Measurements from ENCODE around the gene PIK3CD. TPM values are rescaled to one million over a fixed set of nuclear protein-coding genes. Genes with fewer than 3 reads are reported as not detected.
A peak's percentile ranks its signal among the peaks of the same experiment; 100 is the strongest.

PIK3CD gene
- total RNA-seq, 1 donor from 2014 or later, result 5.0 TPM

GRCh38 chr1:9724706-9725476, 73.4 kb downstream of the PIK3CD start:
- H3K36me3 ChIP-seq (ENCODE audit: control insufficient read depth, insufficient read depth, low read length), result peaks cover 22% of the 10 kb centered on the region
- H3K27me3 ChIP-seq (ENCODE audit: control insufficient read depth, insufficient read depth, low read length), result no peaks in the 10 kb centered on the region
- peak; percentile 90 for TF ChIP-seq CTCF (IDR thresholded peaks at IDR 0.05; ENCODE audit: insufficient read depth, low read length, severe bottlenecking)
- FAIRE-seq, result no peak
- no peak overlapping the region for H3K4me3 ChIP-seq (ENCODE audit: low read depth, low read length)
- DNase-seq (ENCODE audit: low read depth), result peak; percentile 40

- no peak for FAIRE-seq
- TF ChIP-seq CTCF (IDR thresholded peaks at IDR 0.05; ENCODE audit: insufficient read depth, low read length, severe bottlenecking), result no peak
- Histone ChIP-seq H3K4me3 (ENCODE audit: low read depth, low read length) (no peak overlapping the region), H3K27me3 (ENCODE audit: control insufficient read depth, insufficient read depth, low read length) (no peaks in the 10 kb centered on the region), H3K36me3 (ENCODE audit: control insufficient read depth, insufficient read depth, low read length) (peaks cover 32% of the 10 kb centered on the region)
- no peak for DNase-seq (ENCODE audit: low read depth)
Observed at GRCh38 chr1:9726406-9726805, 74.9 kb downstream of the PIK3CD start.

- TF ChIP-seq CTCF (IDR thresholded peaks at IDR 0.05; ENCODE audit: insufficient read depth, low read length, severe bottlenecking), result no peak
- no peak for FAIRE-seq
- no peak overlapping the region for H3K4me3 ChIP-seq (ENCODE audit: low read depth, low read length)
- DNase-seq (ENCODE audit: low read depth), result no peak
- peaks cover 32% of the 10 kb centered on the region for H3K36me3 ChIP-seq (ENCODE audit: control insufficient read depth, insufficient read depth, low read length)
- no peaks in the 10 kb centered on the region for H3K27me3 ChIP-seq (ENCODE audit: control insufficient read depth, insufficient read depth, low read length)
Observed at GRCh38 chr1:9726905-9727595, 75.5 kb downstream of the PIK3CD start.

- H3K36me3 ChIP-seq (ENCODE audit: control insufficient read depth, insufficient read depth, low read length), result peaks cover 30% of the 10 kb centered on the region
- no peak overlapping the region for H3K4me3 ChIP-seq (ENCODE audit: low read depth, low read length)
- no peaks in the 10 kb centered on the region for H3K27me3 ChIP-seq (ENCODE audit: control insufficient read depth, insufficient read depth, low read length)
- TF ChIP-seq CTCF (IDR thresholded peaks at IDR 0.05; ENCODE audit: insufficient read depth, low read length, severe bottlenecking), result no peak
- FAIRE-seq (no peak), DNase-seq (ENCODE audit: low read depth) (no peak)
Observed at GRCh38 chr1:9728451-9729295, 77.1 kb downstream of the PIK3CD start.

- peaks cover 33% of the 10 kb centered on the region for H3K36me3 ChIP-seq (ENCODE audit: control insufficient read depth, insufficient read depth, low read length)
- no peak overlapping the region for H3K4me3 ChIP-seq (ENCODE audit: low read depth, low read length)
- TF ChIP-seq CTCF (IDR thresholded peaks at IDR 0.05; ENCODE audit: insufficient read depth, low read length, severe bottlenecking), result no peak
- DNase-seq (ENCODE audit: low read depth) (no peak), FAIRE-seq (no peak)
- no peaks in the 10 kb centered on the region for H3K27me3 ChIP-seq (ENCODE audit: control insufficient read depth, insufficient read depth, low read length)
Observed at GRCh38 chr1:9729523-9729922, 78.0 kb downstream of the PIK3CD start.

Data from bronchial epithelial cell (primary cell).